Keratinocyte (primary cell): ENCODE data around the gene MYBBP1A.

ENCODE experiments used
- EZH2 ChIP-seq: IDR thresholded peaks from one replicate; pipeline ENCODE4 v1.6.1; 2012; ENCODE audit warnings: inconsistent platforms, mild to moderate bottlenecking, low read length, moderate library complexity
- TF ChIP-seq, protein P1 (sequence below), 3 experiments: IDR thresholded peaks in 1 of 3; conservative IDR thresholded peaks in 1 of 3; optimal IDR thresholded peaks in 1 of 3; 2 replicates in 2 of 3; 3 replicates in 1 of 3; pipeline versions ENCODE3 to v1.5.1; 2011; ENCODE audit warnings: low read length in 3 of 3, mild to moderate bottlenecking in 3 of 3, moderate library complexity in 2 of 3, control low read depth in 1 of 3, inconsistent platforms in 1 of 3; ENCODE audit not compliant: insufficient read depth in 2 of 3; ENCODE audit errors: extremely low read depth in 1 of 3

DNA sequence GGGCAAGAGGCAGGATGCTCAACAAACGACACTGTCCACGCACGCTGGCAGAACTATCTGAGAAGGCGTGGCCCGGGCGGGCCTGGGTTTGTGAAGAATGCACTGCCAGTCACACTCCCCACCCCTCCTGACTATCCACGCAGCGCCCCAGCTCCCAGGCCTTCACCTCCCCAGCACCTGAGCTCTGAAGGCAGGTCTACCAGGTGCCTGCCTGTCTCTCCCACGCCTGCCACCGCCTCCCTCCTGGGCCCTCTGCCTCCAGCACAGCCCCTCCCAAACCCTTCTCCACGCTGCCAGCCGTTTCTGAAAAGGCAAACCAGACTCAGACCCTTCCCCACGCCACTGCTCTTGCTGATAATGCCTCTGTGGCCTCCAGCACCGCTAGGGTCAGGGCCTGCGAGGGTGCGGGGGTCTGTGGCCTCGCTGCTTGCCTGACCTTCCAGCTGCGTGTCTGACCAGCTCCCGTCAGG is 11.6 kb downstream of the MYBBP1A start:
- TF ChIP-seq, protein P1, sequence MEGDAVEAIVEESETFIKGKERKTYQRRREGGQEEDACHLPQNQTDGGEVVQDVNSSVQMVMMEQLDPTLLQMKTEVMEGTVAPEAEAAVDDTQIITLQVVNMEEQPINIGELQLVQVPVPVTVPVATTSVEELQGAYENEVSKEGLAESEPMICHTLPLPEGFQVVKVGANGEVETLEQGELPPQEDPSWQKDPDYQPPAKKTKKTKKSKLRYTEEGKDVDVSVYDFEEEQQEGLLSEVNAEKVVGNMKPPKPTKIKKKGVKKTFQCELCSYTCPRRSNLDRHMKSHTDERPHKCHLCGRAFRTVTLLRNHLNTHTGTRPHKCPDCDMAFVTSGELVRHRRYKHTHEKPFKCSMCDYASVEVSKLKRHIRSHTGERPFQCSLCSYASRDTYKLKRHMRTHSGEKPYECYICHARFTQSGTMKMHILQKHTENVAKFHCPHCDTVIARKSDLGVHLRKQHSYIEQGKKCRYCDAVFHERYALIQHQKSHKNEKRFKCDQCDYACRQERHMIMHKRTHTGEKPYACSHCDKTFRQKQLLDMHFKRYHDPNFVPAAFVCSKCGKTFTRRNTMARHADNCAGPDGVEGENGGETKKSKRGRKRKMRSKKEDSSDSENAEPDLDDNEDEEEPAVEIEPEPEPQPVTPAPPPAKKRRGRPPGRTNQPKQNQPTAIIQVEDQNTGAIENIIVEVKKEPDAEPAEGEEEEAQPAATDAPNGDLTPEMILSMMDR (optimal IDR thresholded peaks at IDR 0.05 in 1 of 3, IDR thresholded peaks at IDR 0.05 in 1 of 3, conservative IDR thresholded peaks at IDR 0.05 in 1 of 3; ENCODE audit: extremely low read depth in 1 of 3, insufficient read depth in 2 of 3, low read length in 3 of 3): no peak
- no peak for TF ChIP-seq EZH2
